ENCODE results near the gene GMIP. TPM values are rescaled to one million over a fixed set of nuclear protein-coding genes. Genes with fewer than 3 reads are reported as not detected.

GMIP gene
- total and polyA plus RNA-seq, 4 donors: 0.89 to 6.5 (median 4.3) TPM

DNA sequence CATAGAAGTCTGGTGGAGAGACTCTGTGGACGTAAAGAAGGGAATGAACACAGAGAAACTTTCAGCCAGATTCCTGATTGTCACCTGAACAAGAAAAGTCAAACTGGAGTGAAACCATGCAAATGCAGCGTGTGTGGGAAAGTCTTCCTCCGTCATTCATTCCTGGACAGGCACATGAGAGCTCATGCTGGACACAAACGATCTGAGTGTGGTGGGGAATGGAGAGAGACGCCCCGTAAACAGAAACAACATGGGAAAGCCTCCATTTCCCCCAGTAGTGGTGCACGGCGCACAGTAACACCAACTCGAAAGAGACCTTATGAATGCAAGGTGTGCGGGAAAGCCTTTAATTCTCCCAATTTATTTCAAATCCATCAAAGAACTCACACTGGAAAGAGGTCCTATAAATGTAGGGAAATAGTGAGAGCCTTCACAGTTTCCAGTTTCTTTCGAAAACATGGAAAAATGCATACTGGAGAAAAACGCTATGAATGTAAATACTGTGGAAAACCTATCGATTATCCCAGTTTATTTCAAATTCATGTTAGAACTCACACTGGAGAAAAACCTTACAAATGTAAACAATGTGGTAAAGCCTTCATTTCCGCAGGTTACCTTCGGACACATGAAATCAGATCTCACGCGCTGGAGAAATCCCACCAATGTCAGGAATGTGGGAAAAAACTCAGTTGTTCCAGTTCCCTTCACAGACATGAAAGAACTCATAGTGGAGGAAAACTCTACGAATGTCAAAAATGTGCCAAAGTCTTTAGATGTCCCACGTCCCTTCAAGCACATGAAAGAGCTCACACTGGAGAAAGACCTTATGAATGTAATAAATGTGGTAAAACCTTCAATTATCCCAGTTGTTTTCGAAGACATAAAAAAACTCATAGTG lies 36.0 kb upstream of the GMIP start:
- Histone ChIP-seq H3K4me1 (ENCODE audit: control insufficient read depth in 4 of 4, insufficient read depth in 4 of 4, low read length in 3 of 4) (no peaks in the 10 kb centered on the region), H3K4me3 (ENCODE audit: low read depth in 1 of 3, low read length in 3 of 3) (peak overlapping the region in 2 of 3 donors; percentile 46 to 73), H3K9ac (ENCODE audit: low read depth in 1 of 2, low read length in 2 of 2) (no peak overlapping the region), H3K27me3 (ENCODE audit: control insufficient read depth in 4 of 4, insufficient read depth in 4 of 4, low read length in 3 of 4) (no peaks in the 10 kb centered on the region), H3K27ac (ENCODE audit: low read depth in 1 of 2, low read length in 2 of 2) (no peak overlapping the region), H3K36me3 (ENCODE audit: control insufficient read depth in 4 of 4, insufficient read depth in 3 of 4, low read depth in 1 of 4, low read length in 3 of 4) (peaks cover 10 to 50% (median 38%) of the 10 kb centered on the region in 4 donors), H3K9me3 (ENCODE audit: control insufficient read depth in 4 of 4, low read length in 3 of 4) (peaks cover 30 to 59% (median 38%) of the 10 kb centered on the region in 4 donors)
- TF ChIP-seq HNF4G (IDR thresholded peaks at IDR 0.05): no peak
- TF ChIP-seq TAF1 (conservative IDR thresholded peaks at IDR 0.05): no peak
- TF ChIP-seq JUND (IDR thresholded peaks at IDR 0.05): no peak
- TF ChIP-seq NR2F2 (IDR thresholded peaks at IDR 0.05): no peak
- TF ChIP-seq RAD21 (IDR thresholded peaks at IDR 0.05): no peak
- TF ChIP-seq HNF4A (conservative IDR thresholded peaks at IDR 0.05): no peak
- no peak for TF ChIP-seq SP1 (IDR thresholded peaks at IDR 0.05)
- TF ChIP-seq, protein P1, sequence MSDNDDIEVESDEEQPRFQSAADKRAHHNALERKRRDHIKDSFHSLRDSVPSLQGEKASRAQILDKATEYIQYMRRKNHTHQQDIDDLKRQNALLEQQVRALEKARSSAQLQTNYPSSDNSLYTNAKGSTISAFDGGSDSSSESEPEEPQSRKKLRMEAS (IDR thresholded peaks at IDR 0.05): no peak
- TF ChIP-seq ATF3 (IDR thresholded peaks at IDR 0.05): no peak
- no peak for TF ChIP-seq EGR1 (IDR thresholded peaks at IDR 0.05; ENCODE audit: low read depth in 2 of 2)
- no peak for TF ChIP-seq ZBTB33 (IDR thresholded peaks at IDR 0.05)
- TF ChIP-seq, protein P2, sequence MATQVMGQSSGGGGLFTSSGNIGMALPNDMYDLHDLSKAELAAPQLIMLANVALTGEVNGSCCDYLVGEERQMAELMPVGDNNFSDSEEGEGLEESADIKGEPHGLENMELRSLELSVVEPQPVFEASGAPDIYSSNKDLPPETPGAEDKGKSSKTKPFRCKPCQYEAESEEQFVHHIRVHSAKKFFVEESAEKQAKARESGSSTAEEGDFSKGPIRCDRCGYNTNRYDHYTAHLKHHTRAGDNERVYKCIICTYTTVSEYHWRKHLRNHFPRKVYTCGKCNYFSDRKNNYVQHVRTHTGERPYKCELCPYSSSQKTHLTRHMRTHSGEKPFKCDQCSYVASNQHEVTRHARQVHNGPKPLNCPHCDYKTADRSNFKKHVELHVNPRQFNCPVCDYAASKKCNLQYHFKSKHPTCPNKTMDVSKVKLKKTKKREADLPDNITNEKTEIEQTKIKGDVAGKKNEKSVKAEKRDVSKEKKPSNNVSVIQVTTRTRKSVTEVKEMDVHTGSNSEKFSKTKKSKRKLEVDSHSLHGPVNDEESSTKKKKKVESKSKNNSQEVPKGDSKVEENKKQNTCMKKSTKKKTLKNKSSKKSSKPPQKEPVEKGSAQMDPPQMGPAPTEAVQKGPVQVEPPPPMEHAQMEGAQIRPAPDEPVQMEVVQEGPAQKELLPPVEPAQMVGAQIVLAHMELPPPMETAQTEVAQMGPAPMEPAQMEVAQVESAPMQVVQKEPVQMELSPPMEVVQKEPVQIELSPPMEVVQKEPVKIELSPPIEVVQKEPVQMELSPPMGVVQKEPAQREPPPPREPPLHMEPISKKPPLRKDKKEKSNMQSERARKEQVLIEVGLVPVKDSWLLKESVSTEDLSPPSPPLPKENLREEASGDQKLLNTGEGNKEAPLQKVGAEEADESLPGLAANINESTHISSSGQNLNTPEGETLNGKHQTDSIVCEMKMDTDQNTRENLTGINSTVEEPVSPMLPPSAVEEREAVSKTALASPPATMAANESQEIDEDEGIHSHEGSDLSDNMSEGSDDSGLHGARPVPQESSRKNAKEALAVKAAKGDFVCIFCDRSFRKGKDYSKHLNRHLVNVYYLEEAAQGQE (IDR thresholded peaks at IDR 0.05): no peak
- no peak for TF ChIP-seq GABPA (IDR thresholded peaks at IDR 0.05 in 1 of 2, conservative IDR thresholded peaks at IDR 0.05 in 1 of 2)
- TF ChIP-seq FOXA2 (IDR thresholded peaks at IDR 0.05): no peak
- no peak for TF ChIP-seq YY1 (IDR thresholded peaks at IDR 0.05)
- TF ChIP-seq, protein P3, sequence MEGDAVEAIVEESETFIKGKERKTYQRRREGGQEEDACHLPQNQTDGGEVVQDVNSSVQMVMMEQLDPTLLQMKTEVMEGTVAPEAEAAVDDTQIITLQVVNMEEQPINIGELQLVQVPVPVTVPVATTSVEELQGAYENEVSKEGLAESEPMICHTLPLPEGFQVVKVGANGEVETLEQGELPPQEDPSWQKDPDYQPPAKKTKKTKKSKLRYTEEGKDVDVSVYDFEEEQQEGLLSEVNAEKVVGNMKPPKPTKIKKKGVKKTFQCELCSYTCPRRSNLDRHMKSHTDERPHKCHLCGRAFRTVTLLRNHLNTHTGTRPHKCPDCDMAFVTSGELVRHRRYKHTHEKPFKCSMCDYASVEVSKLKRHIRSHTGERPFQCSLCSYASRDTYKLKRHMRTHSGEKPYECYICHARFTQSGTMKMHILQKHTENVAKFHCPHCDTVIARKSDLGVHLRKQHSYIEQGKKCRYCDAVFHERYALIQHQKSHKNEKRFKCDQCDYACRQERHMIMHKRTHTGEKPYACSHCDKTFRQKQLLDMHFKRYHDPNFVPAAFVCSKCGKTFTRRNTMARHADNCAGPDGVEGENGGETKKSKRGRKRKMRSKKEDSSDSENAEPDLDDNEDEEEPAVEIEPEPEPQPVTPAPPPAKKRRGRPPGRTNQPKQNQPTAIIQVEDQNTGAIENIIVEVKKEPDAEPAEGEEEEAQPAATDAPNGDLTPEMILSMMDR (IDR thresholded peaks at IDR 0.05; ENCODE audit: low read depth, low read length, missing input control): no peak
- no peak for TF ChIP-seq RXRA (IDR thresholded peaks at IDR 0.05)
- no peak for TF ChIP-seq FOXA1 (IDR thresholded peaks at IDR 0.05)
- WGBS: 98% methylated on average over 20 of the region's 20 CpGs
- no peak for DNase-seq (ENCODE audit: low spot score)

Measured in liver (tissue), 9 donors.